ENCODE results near the gene CCM2L. TPM values are rescaled to one million over a fixed set of nuclear protein-coding genes. Genes with fewer than 3 reads are reported as not detected.

CCM2L gene
- total and polyA plus RNA-seq, 10 of the 15 experiments (the other 5 are each of a cell fraction or from before 2014, with no cell fraction given), result not detected

DNA sequence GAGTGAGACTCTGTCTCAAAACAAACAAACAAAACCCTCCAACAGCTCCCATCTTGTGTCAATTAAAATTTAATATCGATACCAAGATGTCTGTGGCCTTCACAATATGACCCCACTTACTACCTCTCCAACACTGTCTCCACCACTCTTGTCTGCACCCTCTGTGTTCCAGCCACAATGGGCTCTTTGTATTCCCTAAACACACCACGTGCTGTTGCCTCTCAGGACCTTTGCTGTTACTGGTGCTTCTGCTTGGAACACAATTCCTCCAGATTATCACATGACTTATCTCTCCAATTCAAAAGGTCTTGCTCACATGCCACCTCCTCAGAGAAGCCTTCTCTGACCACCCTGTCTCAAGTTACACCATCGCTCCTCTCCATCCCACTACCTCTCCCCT lies 35.8 kb downstream of the CCM2L start:
- no peak overlapping the region for H3K4me3 ChIP-seq
- ChIA-PET RAD21 (ENCODE audit: unreplicated experiment) (interaction anchor here (1.5 kb wide), 1 partner anchor 11 kb away, joined by 4 read pairs; no protein-coding TSS in a partner anchor), POLR2A (no interaction called here), SMC1A (ENCODE audit: uncharacterized antibody, unreplicated experiment) (interaction anchor here (1.1 kb wide), 1 partner anchor 44 kb away, joined by 3 read pairs; no protein-coding TSS in a partner anchor), CTCF (no interaction called here)
- H3K4me1 ChIP-seq (ENCODE audit: control insufficient read depth, insufficient read depth, low read length), result peaks cover 5% of the 10 kb centered on the region
- H3K27me3 ChIP-seq (replicated peaks in 1 of 2; ENCODE audit: control insufficient read depth in 2 of 2, insufficient read depth in 2 of 2, low read length in 1 of 2), result no peaks in the 10 kb centered on the region; a peak in 1 of 4 replicates
- no peaks in the 10 kb centered on the region for H4K20me1 ChIP-seq (ENCODE audit: control insufficient read depth, insufficient read depth)
- no peak for ATAC-seq
- no peak for FAIRE-seq
- H3K79me2 ChIP-seq (ENCODE audit: control insufficient read depth, insufficient read depth, low read length), result no peaks in the 10 kb centered on the region
- H3K27ac ChIP-seq (ENCODE audit: control insufficient read depth, insufficient read depth), result no peak overlapping the region
- H3K9me3 ChIP-seq (replicated peaks; ENCODE audit: control insufficient read depth, insufficient read depth, low read length), result no peaks in the 10 kb centered on the region; the same call in 2 of the 3 replicates
- WGBS (ENCODE audit: insufficient coverage, insufficient replicate concordance, low lambda C conversion rate, missing lambda C conversion rate), result 44% methylated on average over 3 of the region's 3 CpGs
- H2AFZ ChIP-seq (ENCODE audit: control insufficient read depth, low read depth, low read length), result no peak overlapping the region
- in situ Hi-C loops (cut with MboI), result no loop called here
- no TSS peak for BruUV-seq (replicated peaks)
- no peak overlapping the region for H3K9ac ChIP-seq (ENCODE audit: control insufficient read depth, insufficient read depth, low read length)
- intact Hi-C loops (cut with micrococcal nuclease; ENCODE audit: unreplicated experiment), result no loop called here
- no peaks in the 10 kb centered on the region for H3K36me3 ChIP-seq (ENCODE audit: control insufficient read depth in 2 of 2, insufficient read depth in 2 of 2, low read length in 1 of 2)
- TF ChIP-seq MXI1 (IDR thresholded peaks at IDR 0.05; ENCODE audit: low read depth, low read length) (no peak), CHD4 (IDR thresholded peaks at IDR 0.05) (no peak), RELA (IDR thresholded peaks at IDR 0.05; ENCODE audit: borderline replicate concordance, partially characterized antibody) (no peak), TAF1 (IDR thresholded peaks at IDR 0.05; ENCODE audit: borderline replicate concordance, low read depth, low read length) (no peak), SMC3 (IDR thresholded peaks at IDR 0.05; ENCODE audit: borderline replicate concordance, low read length) (no peak), CHD2 (IDR thresholded peaks at IDR 0.05; ENCODE audit: borderline replicate concordance, low read depth, low read length) (no peak), SIX5 (IDR thresholded peaks at IDR 0.05; ENCODE audit: low read depth, low read length, severe bottlenecking) (no peak), CREB1 (IDR thresholded peaks at IDR 0.05; ENCODE audit: low read depth) (no peak), DPF2 (IDR thresholded peaks at IDR 0.05) (no peak), BHLHE40 (IDR thresholded peaks at IDR 0.05; ENCODE audit: borderline replicate concordance in 1 of 2, low read depth in 2 of 2, low read length in 1 of 2) (no peak), YY1 (IDR thresholded peaks at IDR 0.05; ENCODE audit: low read depth, low read length) (no peak), SMARCA5 (IDR thresholded peaks at IDR 0.05) (no peak), ZNF217 (IDR thresholded peaks at IDR 0.05) (no peak)
- H3K4me2 ChIP-seq (ENCODE audit: control insufficient read depth, insufficient read depth), result no peak overlapping the region
- DNase-seq (ENCODE audit: low read depth, low spot score), result no peak
